ENCODE results near the gene YY1. TPM values are rescaled to one million over a fixed set of nuclear protein-coding genes. Genes with fewer than 3 reads are reported as not detected.

YY1 gene
- total RNA-seq, 3 donors from 2014 or later = 60.8 to 78.7 (median 72.9) TPM

DNA sequence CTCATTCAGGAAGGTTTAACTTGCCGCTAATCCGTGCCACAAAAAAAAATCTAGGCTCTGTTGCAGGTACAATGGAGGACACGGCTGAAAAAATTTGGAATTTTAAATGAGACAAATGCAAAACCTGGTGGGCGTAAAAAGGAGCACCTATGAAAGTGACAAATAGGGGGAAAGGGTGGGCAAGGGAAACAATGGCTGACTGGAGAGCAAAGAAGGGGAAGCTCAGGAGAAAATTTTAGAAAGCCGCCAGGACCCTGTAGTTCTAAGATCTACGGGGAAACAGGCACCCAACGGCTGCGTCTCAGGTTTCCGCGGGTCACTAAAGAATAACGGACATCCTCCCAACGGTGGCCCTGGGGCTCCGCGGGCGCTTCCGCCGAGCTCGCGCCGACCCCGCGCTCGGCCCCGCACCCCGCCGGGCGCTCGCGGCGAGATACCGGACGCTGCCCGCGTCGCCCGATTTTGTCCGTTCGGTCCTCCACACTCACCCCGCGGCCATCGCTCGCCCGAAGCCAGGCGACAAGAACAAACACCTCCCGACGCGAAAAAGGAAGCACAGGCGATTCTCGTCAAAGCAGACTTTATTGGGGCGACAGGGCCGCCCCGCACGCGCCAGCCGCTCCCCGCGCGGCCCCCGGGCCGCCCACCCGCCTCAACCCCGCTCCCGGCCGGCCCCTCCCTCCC is 1.1 kb upstream of the YY1 start:
- DNase-seq (peak in 2 of 3 donors; percentile 63 to 71), ATAC-seq (peak; percentile 12)
- TF ChIP-seq CTCF (IDR thresholded peaks at IDR 0.05) = no peak
- Histone ChIP-seq H3K4me1 (ENCODE audit: low read depth) (peaks cover 31% of the 10 kb centered on the region), H3K36me3 (ENCODE audit: low read depth) (no peaks in the 10 kb centered on the region), H3K4me3 (peak overlapping the region; percentile 97), H3K9me3 (no peaks in the 10 kb centered on the region)
- intact Hi-C loops (cut with DNase I, micrococcal nuclease) = no loop called here

GRCh38 chr14:100239211-100239839 is 381 bp downstream of the YY1 start:
- TF ChIP-seq CTCF (IDR thresholded peaks at IDR 0.05) = no peak
- no peaks in the 10 kb centered on the region for H3K36me3 ChIP-seq (ENCODE audit: low read depth)
- peak; percentile 45 to 78 (median 71) for DNase-seq
- no peak for ATAC-seq
- H3K4me3 ChIP-seq = peak overlapping the region; percentile 97
- H3K9me3 ChIP-seq = no peaks in the 10 kb centered on the region
- intact Hi-C loops (cut with DNase I, micrococcal nuclease) = no loop called here
- peaks cover 36% of the 10 kb centered on the region for H3K4me1 ChIP-seq (ENCODE audit: low read depth)

DNA sequence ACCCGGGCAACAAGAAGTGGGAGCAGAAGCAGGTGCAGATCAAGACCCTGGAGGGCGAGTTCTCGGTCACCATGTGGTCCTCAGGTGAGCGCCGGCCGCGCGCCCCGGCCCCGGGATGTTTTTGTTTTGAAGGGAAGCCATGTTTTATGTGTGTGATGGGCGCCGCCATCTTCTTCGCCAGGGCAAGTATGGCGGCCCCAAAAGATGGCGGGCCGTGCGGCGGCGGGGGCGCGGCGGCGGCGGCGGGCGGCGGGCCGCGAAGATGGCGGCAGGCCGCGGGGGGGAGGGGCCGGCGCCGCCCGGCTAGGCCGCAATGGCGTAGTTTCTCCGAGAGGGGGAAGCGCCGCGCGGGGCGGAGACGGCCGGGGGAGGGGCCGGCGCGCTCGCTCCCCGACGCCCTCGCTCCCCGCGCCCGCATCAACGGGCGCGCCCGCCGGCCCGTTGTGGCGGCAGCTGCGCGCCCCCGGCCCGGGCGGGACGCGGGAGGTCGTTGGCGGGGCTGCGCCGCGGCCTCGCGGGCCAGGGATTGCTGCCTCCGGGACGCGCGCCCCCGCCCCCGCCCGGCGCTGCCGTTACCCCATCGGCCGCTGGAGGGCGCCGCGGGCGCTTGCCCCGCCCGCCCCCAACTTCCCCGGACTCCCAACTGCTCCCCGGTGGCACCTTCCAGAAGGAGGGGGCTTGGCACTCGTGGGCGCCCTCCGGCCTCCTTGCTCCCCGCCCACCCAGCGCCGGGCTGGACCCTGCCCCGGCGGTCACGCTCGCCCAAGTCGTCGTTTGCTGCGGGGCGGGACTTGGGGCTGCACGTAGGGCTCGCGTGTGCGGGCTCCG is 1.1 kb downstream of the YY1 start:
- Histone ChIP-seq H3K4me3 (peak overlapping the region; percentile 97), H3K36me3 (ENCODE audit: low read depth) (no peaks in the 10 kb centered on the region), H3K9me3 (no peaks in the 10 kb centered on the region), H3K4me1 (ENCODE audit: low read depth) (peaks cover 39% of the 10 kb centered on the region)
- DNase-seq = peak; percentile 86 to 93 (median 92)
- intact Hi-C loops (cut with DNase I, micrococcal nuclease) = no loop called here
- peak; percentile 62 for ATAC-seq
- TF ChIP-seq CTCF (IDR thresholded peaks at IDR 0.05) = peak; percentile 85

GRCh38 chr14:100240668-100241032 is 1.7 kb downstream of the YY1 start:
- ATAC-seq = no peak
- no peaks in the 10 kb centered on the region for H3K9me3 ChIP-seq
- H3K4me3 ChIP-seq = peak overlapping the region; percentile 97
- no peaks in the 10 kb centered on the region for H3K36me3 ChIP-seq (ENCODE audit: low read depth)
- DNase-seq = no peak
- intact Hi-C loops (cut with DNase I, micrococcal nuclease) = no loop called here
- no peak for TF ChIP-seq CTCF (IDR thresholded peaks at IDR 0.05)
- peaks cover 45% of the 10 kb centered on the region for H3K4me1 ChIP-seq (ENCODE audit: low read depth)

GRCh38 chr14:100241279-100241678 is 2.3 kb downstream of the YY1 start:
- Histone ChIP-seq H3K9me3 (no peaks in the 10 kb centered on the region), H3K4me1 (ENCODE audit: low read depth) (peaks cover 49% of the 10 kb centered on the region), H3K36me3 (ENCODE audit: low read depth) (no peaks in the 10 kb centered on the region), H3K4me3 (no peak overlapping the region)
- no peak for TF ChIP-seq CTCF (IDR thresholded peaks at IDR 0.05)
- DNase-seq (no peak), ATAC-seq (no peak)
- intact Hi-C loops (cut with DNase I, micrococcal nuclease) = no loop called here

Measured in mucosa of descending colon (tissue), 3 donors.